Activated CD8-positive, alpha-beta memory T cell treated with anti-CD3 and anti-CD28 coated beads for 1 hour (primary cell): ENCODE measurements around the gene CAMTA1.
"Not testable (repeated sequence)": the region's sequence is repeated elsewhere in the genome, so short reads cannot be mapped to it uniquely, and the experiment has no call there.

ENCODE experiments used
- DNase-seq, 2 donors: peaks; one replicate each; pipeline ENCODE4 v3.0.0-alpha.2; 2020; ENCODE audit warnings: low read depth in 1 of 2; ENCODE audit errors: extremely low read depth in 1 of 2

The CAMTA1 gene

GRCh38 chr1:7705908-7706216, 920.6 kb downstream of the CAMTA1 start:
- no peak for DNase-seq

DNA sequence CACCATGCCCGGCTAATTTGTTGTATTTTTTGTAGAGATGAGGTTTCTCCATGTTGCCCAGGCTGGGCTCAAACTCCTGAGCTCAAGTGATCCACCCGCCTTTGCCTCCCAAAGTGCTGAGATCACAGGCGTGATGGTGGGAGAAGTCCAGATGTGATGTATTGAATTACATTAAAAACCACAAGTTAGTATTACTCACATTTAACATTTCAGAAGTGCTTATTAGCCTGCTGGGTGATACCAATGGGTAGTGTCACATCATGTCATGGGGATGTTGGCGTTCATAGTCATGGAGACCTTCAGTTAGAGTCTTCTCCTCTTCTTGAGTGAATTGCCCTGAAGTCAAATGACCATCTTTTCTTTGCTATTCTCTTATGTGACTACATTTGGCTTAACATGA, 922.3 kb downstream of the CAMTA1 start:
- no peak for DNase-seq

- not testable (repeated sequence) for DNase-seq
Measured at GRCh38 chr1:7708065-7708464, 922.8 kb downstream of the CAMTA1 start.

DNA sequence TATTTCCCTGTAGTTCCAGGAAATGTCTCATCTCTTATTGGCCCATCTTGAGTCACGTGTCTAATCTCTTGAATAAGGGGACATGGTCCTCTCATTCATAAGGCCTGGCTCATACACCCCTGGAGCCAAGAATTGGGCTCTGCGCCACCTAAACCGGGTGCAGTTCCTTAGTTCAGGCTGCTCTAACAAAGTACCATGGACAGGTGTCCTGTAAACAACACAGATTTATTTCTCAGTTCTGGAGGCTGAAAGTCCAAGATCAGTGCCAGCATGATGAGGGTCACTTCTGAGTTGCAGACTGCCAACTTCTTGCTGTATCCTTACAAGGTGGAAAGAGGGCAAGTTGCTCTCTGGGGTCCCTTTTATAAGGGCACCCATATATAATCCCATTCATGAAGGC, 925.6 kb downstream of the CAMTA1 start:
- no peak for DNase-seq

GRCh38 chr1:7712731-7713323, 927.6 kb downstream of the CAMTA1 start:
- DNase-seq = no peak

DNA sequence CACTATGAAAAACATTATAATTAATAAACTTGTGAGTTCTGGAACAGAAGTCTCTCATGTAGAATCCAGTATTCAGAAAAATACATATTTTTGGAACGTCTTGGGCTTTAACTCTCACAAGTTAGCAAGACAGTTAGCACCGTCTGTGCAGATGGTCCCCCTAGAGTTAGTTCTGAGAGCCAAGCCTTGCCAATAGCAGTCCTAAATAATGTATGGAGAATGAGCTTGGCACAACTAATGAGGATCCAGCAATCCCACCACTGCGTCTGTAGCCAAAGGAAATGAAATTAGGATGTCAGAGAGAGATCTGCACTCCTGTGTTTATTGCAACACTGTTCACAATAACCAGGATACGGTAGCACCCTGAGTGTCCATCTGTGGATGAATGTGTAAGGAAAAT, 931.3 kb downstream of the CAMTA1 start:
- DNase-seq = no peak

- no peak for DNase-seq
Measured at GRCh38 chr1:7717748-7718368, 932.6 kb downstream of the CAMTA1 start.

- no peak for DNase-seq
Measured at GRCh38 chr1:7719468-7720094, 934.3 kb downstream of the CAMTA1 start.

- no peak for DNase-seq
Measured at GRCh38 chr1:7721940-7722669, 936.9 kb downstream of the CAMTA1 start.

- no peak for DNase-seq
Measured at GRCh38 chr1:7722670-7723012, 937.4 kb downstream of the CAMTA1 start.

DNA sequence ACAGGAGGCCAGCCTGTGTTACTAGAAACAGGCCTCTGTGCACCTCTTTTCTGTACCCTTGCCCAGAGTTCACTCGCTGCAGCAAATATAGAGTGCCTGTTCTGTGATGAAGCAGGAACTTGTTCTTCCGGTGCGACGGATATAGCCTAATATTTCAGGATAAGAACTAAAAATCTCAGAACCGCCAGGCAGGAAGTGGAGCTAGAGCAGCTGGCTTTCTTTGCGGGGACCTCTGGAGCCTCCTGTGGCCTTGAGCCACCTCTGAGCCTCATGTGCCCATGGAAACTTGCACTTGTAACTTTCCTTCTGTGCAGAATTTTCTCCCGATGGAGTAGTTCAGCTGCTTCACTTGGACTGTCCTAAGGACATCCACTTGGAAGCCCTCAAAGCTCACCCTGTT, 941.4 kb downstream of the CAMTA1 start:
- DNase-seq = no peak

DNA sequence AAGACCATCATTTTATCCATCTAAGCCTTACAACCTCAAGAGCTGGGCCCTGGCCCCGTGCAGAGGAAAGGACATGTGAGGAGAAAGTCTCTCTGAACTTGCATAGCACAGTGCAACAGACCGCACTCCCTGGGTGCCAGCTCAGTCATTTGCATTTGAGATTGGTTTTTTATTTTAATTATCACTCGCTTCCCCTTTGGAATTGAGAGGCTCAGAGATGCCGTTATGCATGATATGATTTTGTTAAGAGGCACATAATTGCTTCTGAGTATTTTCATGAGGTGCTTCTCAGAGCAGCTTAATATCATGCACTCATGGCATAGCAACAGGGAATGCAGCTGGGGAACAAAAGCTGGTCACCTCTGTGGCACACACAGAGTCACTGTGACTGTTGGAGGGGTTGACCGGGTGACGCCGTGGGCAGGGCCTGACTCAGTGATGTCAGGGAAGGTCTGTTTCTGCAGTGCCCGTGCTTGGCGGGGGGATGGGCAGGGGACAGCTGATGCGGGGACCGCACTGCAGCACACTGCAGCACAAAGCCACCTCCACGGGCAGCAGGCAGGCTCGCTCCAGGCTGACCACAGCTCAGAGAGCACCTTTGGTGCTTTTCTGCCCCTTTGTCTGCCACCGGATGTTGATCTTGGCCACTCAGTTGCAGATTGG, 942.7 kb downstream of the CAMTA1 start:
- DNase-seq = no peak

DNA sequence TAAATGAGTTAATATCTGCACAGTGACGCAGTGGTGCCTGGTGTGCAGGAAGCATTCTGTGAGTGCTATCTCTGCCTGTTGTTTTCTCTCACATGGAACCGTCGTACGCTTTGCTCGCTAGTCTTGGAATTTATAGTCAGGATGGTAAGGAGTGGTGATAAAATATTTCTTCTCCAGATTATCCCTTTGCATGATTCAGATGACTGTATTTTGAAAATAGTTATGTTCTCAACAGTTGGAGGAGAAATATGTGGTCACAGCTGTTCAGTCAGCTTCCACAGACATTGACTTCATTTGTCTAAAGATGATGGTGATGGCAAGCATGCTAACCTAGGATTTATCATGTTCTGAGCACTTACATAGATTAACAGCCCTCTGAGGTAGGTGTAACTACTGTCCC, 944.5 kb downstream of the CAMTA1 start:
- DNase-seq = no peak

GRCh38 chr1:7732331-7732730, 947.1 kb downstream of the CAMTA1 start:
- DNase-seq = no peak

DNA sequence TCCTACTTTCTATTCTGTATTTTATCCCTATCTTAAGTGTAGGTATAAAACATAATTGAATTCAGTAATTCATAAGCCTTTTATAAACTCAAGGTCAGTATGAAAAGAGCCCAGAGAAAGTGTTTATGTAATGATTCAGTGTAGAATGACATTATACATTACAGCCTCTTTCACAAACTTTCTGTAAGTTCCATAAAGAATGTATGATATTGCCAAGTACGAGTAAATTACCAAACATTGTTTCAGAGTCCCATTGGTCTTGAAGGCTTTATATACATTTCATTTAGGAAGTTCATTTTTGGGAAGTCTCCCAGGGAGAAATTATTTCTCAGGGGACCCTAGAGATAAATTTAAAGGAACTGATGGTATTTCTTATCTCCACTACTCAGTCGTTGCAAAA, 948.0 kb downstream of the CAMTA1 start:
- DNase-seq = no peak

DNA sequence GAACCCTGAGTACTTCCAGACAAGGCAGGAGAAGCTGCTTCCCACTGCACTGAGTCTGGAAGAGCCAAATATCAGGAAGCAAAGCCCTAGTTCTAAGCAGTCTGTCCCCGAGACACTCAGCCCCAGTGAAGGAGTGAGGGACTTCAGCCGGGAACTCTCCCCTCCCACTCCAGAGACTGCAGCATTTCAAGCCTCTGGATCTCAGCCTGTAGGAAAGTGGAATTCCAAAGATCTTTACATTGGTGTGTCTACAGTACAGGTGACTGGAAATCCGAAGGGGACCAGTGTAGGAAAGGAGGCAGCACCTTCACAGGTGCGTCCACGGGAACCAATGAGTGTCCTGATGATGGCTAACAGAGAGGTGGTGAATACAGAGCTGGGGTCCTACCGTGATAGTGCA, 952.8 kb downstream of the CAMTA1 start:
- no peak for DNase-seq

GRCh38 chr1:7743346-7743745, 958.1 kb downstream of the CAMTA1 start:
- DNase-seq = no peak

DNA sequence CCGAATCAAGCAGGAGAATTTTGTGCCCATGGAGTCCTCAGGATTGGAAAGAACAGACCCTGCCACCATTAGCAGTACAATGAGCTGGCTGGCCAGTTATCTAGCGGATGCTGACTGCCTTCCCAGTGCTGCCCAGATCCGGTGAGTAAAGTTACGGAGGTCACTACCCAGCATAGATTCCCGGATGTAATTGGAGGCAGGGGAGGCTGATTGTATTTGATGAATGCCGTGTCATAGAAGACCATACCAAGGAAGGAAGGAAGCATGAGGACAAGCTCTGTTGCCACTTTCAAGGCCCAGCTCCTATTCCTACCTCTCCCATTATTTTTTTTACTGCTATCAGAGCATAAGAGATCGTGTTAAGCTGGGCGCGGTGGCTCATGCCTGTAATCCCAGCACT, 959.6 kb downstream of the CAMTA1 start:
- DNase-seq = no peak

GRCh38 chr1:7745783-7746182, 960.5 kb downstream of the CAMTA1 start:
- DNase-seq = no peak

GRCh38 chr1:7747605-7748004, 962.4 kb downstream of the CAMTA1 start:
- DNase-seq = no peak

DNA sequence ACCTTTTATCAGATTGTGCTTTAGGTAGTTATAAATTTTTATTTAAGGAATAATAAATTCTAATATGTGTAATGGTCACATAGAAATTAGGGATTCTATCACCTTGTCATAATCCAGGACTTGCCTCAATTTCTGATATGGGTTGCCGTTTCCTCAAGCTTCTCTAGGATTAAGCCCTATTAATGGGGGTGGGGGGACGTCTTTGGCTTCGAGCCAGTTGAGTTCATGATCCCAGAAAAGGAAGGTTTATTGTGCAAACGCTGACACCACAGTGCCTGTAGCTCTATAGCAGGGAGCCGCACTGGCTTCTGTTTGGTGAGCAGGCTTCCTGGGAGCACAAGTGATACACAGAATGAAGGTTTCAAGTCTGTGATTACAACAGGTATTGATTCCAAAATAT, 963.9 kb downstream of the CAMTA1 start:
- no peak for DNase-seq

- no peak for DNase-seq
Measured at GRCh38 chr1:7751174-7751573, 965.9 kb downstream of the CAMTA1 start.
